Muscle layer of duodenum (tissue), 2 donors: ENCODE results near the gene MBNL2.

Experiments used
- H3K27ac ChIP-seq: one replicate; pipeline ENCODE4 v1.7.0; 2013; ENCODE audit warnings: mild to moderate bottlenecking, low read length
- H3K27me3 ChIP-seq: one replicate; pipeline ENCODE4 v1.7.0; 2013; ENCODE audit warnings: low read depth, mild to moderate bottlenecking, control low read depth, low read length
- H3K36me3 ChIP-seq, 2 donors: one replicate each; pipeline ENCODE4 v1.7.0; 2013; ENCODE audit warnings: low read length in 2 of 2, control low read depth in 1 of 2, mild to moderate bottlenecking in 1 of 2; ENCODE audit not compliant: insufficient read depth in 2 of 2, control insufficient read depth in 1 of 2
- H3K4me1 ChIP-seq, 2 donors: one replicate each; pipeline ENCODE4 v1.7.0; 2013; ENCODE audit warnings: low read length in 2 of 2, mild to moderate bottlenecking in 2 of 2, control low read depth in 1 of 2, moderate library complexity in 1 of 2; ENCODE audit not compliant: insufficient read depth in 2 of 2, control insufficient read depth in 1 of 2
- H3K4me3 ChIP-seq, 2 donors: one replicate each; pipeline ENCODE4 v1.7.0; 2013; ENCODE audit warnings: low read length in 2 of 2, low read depth in 1 of 2, mild to moderate bottlenecking in 1 of 2
- H3K9me3 ChIP-seq, 2 donors: one replicate each; pipeline ENCODE4 v1.7.0; 2013; ENCODE audit warnings: low read length in 2 of 2, control low read depth in 1 of 2, mild to moderate bottlenecking in 1 of 2; ENCODE audit not compliant: control insufficient read depth in 1 of 2
- donor health status: healthy.

MBNL2 gene

DNA sequence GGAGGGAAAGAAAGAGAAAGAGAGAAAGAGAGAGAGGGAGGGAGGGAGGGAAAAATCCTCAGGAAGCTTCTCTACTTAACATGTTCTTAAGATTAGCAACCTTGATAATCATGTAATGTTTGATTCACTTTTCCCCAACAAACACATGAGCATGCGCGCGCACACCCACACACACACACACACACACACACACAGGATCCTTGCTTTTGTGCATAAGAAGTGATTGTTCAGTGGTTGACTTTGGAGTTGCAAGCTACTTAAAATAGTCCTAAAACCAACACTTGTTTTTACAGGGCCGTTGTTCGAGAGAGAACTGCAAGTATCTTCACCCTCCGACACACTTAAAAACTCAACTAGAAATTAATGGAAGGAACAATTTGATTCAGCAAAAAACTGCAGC lies 111.8 kb downstream of the MBNL2 start:
- H3K27ac ChIP-seq, result no peak overlapping the region
- no peaks in the 10 kb centered on the region for H3K9me3 ChIP-seq
- H3K27me3 ChIP-seq, result no peaks in the 10 kb centered on the region
- H3K36me3 ChIP-seq, result peaks cover 0 to 16% of the 10 kb centered on the region in 2 donors
- H3K4me1 ChIP-seq, result peaks cover under 1 to 42% of the 10 kb centered on the region in 2 donors
- H3K4me3 ChIP-seq, result no peak overlapping the region

DNA sequence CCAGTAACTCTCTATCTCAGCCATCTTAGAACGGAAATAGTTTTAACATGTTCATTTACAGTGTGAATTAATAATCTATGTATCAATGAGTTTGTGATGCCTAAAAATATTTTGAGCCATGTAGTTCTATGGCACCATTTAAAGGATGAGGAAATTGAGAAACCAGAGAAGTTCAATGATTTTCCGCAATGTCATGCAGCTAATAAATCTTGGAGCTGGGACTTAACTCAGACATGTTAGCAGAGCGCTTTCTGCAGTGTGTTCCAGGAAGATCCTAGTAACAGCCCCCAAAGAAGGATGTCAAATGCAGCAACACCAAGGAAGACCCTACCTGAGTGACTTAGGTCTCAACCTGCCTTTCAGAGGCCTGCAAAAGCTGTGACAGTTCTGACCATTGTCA lies 112.6 kb downstream of the MBNL2 start:
- Histone ChIP-seq H3K4me3 (no peak overlapping the region), H3K27ac (no peak overlapping the region), H3K36me3 (peaks cover 0 to 16% of the 10 kb centered on the region in 2 donors), H3K27me3 (no peaks in the 10 kb centered on the region), H3K4me1 (peaks cover 5 to 49% of the 10 kb centered on the region in 2 donors), H3K9me3 (no peaks in the 10 kb centered on the region)

DNA sequence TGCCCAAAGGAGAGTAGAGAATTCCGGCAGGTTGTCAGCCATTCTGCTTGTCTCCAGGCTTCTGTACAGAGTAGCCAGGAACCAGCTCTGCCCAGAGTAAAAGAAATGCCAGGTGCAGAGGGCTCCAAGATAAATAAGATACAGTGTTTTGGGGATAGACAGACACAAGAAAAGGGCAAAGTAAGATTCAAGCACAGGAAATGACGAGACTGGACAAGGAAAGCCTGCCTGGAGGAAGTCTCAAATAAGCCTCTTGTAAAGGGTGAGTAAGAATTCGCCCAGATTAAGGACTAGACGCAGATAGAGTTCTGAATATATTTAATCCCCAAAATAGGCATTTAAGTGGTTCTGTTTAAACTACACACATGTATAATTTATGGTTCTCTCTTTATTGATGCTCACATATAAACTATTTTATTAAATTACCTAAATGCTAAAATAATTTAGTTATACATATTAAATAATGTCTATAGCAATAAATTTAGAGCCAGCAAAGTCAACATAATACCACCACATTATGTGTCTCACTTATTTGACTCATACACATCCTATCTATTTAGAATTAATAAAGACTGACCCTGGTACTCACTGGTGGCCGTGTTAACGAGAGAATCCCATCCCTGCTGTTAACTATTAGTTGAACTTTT lies 113.5 kb downstream of the MBNL2 start:
- Histone ChIP-seq H3K4me3 (no peak overlapping the region), H3K27ac (no peak overlapping the region), H3K4me1 (peaks cover 6 to 49% of the 10 kb centered on the region in 2 donors), H3K9me3 (no peaks in the 10 kb centered on the region), H3K36me3 (peaks cover 0 to 16% of the 10 kb centered on the region in 2 donors), H3K27me3 (no peaks in the 10 kb centered on the region)

DNA sequence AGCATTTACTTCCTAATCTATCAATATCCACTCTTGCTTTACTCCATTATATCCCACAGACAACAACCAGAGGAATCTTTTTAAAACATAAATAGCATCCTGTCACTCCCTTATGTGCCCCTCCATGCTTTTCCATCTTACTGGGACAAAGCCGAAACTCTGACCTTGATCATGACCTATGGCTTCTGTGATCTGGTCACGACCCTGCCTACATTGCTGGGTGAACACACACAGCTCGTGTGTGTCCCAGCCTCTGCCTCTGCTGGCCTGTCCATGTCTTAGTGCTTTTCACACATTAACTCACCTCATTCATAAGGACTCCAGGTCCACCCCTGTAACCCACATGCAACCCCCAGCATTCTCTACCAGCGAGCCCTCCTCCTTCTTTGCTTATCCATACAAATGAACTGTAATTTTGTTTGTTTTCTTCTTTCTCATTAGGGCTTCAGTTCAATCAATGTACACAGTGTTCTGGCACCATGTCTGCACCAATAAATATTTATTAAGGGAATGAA lies 115.9 kb downstream of the MBNL2 start:
- Histone ChIP-seq H3K4me3 (no peak overlapping the region), H3K27me3 (no peaks in the 10 kb centered on the region), H3K4me1 (peaks cover 8 to 47% of the 10 kb centered on the region in 2 donors), H3K9me3 (no peaks in the 10 kb centered on the region), H3K27ac (no peak overlapping the region), H3K36me3 (peaks cover 0 to 17% of the 10 kb centered on the region in 2 donors)

GRCh38 chr13:97338571-97338970 lies 116.4 kb downstream of the MBNL2 start:
- no peak overlapping the region for H3K4me3 ChIP-seq
- H3K27ac ChIP-seq, result no peak overlapping the region

DNA sequence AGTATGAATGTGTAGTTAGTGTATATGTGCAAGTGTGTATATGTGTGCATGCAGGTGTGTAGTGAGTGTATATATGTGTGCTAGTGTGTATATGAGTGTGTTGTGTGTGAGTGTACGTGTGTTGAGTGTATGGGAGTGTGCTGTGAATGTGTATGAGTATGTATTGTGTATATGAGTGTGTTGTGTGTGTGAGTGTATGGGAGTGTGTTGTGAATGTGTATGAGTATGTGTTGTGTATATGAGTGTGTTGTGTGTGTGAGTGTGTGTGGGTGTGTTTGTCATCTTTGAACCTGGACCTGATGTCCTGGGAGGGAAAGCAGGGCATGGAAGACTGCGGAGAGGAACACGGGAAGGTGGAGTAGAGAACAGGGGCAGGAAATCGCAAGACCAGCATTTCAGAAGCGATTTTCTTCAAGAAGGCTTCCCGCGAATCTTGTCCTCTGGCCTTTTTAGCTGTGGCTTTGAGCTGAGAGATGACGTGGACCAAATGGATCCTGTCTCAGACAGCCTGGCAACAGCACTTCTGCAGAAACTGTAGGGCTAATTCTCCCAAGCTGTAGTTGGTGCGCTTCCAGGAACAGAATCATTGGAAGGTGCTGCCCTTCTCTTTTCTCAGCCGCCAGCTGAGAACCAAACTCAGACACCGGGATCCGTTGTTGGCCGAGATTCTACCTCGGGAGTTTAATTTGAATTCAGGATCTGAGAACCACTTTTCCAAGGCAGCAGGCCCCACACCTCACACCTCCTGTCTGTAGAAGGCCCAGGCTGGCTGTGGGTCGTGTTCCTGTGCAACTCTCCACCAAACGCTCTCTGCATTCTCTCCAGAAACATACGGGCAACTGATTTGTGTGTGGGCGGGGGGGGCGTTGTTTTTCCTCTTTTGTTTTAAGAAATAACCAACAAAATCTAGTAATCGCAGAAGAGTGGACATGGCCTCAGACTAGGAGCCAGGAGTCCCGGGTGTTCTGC lies 117.2 kb downstream of the MBNL2 start:
- peaks cover 0 to 22% of the 10 kb centered on the region in 2 donors for H3K36me3 ChIP-seq
- H3K4me1 ChIP-seq, result peaks cover 8 to 45% of the 10 kb centered on the region in 2 donors
- peak overlapping the region; percentile 86 for H3K27ac ChIP-seq
- no peaks in the 10 kb centered on the region for H3K9me3 ChIP-seq
- no peaks in the 10 kb centered on the region for H3K27me3 ChIP-seq
- peak overlapping the region in 1 of 2 donors; percentile 5 for H3K4me3 ChIP-seq

More at GRCh38 chr13:97338571-97338970, 116.4 kb downstream of the MBNL2 start:
- H3K4me1 ChIP-seq, result peaks cover 8 to 47% of the 10 kb centered on the region in 2 donors
- H3K9me3 ChIP-seq, result no peaks in the 10 kb centered on the region
- no peaks in the 10 kb centered on the region for H3K27me3 ChIP-seq
- H3K36me3 ChIP-seq, result peaks cover 0 to 22% of the 10 kb centered on the region in 2 donors

GRCh38 chr13:97339988-97340749 lies 118.0 kb downstream of the MBNL2 start:
- Histone ChIP-seq H3K4me1 (peaks cover 8 to 48% of the 10 kb centered on the region in 2 donors), H3K9me3 (no peaks in the 10 kb centered on the region), H3K36me3 (peaks cover 0 to 17% of the 10 kb centered on the region in 2 donors), H3K4me3 (peak overlapping the region in 1 of 2 donors; percentile 24), H3K27me3 (no peaks in the 10 kb centered on the region), H3K27ac (peak overlapping the region; percentile 86)

GRCh38 chr13:97341135-97341534 lies 119.0 kb downstream of the MBNL2 start:
- Histone ChIP-seq H3K4me1 (peaks cover 8 to 44% of the 10 kb centered on the region in 2 donors), H3K36me3 (peaks cover 0 to 15% of the 10 kb centered on the region in 2 donors), H3K27me3 (no peaks in the 10 kb centered on the region), H3K4me3 (no peak overlapping the region), H3K27ac (peak overlapping the region; percentile 24), H3K9me3 (no peaks in the 10 kb centered on the region)

DNA sequence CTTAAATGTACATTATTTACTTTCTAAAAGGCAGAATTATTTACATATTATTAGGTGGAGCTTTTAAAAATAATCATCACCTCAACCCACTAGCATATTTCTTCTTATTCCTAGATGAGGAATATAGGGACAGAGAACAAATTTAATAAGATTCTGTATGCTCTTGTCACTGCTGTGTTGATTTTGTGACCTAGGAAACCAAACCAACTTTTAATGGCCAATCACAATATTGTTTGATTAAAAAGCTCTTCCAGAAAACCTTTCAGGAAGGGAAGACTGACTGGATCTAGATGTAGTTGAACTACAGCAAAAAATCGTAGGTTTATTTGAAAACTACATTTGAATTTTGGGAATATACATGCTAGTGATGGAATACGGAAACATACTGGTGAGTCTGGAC lies 120.0 kb downstream of the MBNL2 start:
- Histone ChIP-seq H3K9me3 (no peaks in the 10 kb centered on the region), H3K27me3 (no peaks in the 10 kb centered on the region), H3K36me3 (peaks cover 7% of the 10 kb centered on the region in 2 donors), H3K27ac (no peak overlapping the region), H3K4me1 (peaks cover 8 to 44% of the 10 kb centered on the region in 2 donors), H3K4me3 (no peak overlapping the region)

- H3K36me3 ChIP-seq, result peaks cover 12 to 15% of the 10 kb centered on the region in 2 donors
- no peaks in the 10 kb centered on the region for H3K9me3 ChIP-seq
- H3K4me1 ChIP-seq, result peaks cover 8 to 44% of the 10 kb centered on the region in 2 donors
- no peaks in the 10 kb centered on the region for H3K27me3 ChIP-seq
- H3K4me3 ChIP-seq, result no peak overlapping the region
- H3K27ac ChIP-seq, result peak overlapping the region; percentile 10
Observed at GRCh38 chr13:97342936-97343335, 120.8 kb downstream of the MBNL2 start.
